Measurements from ENCODE around the gene LURAP1L. TPM values are rescaled to one million over a fixed set of nuclear protein-coding genes. Genes with fewer than 3 reads are reported as not detected.

LURAP1L gene, protein sequence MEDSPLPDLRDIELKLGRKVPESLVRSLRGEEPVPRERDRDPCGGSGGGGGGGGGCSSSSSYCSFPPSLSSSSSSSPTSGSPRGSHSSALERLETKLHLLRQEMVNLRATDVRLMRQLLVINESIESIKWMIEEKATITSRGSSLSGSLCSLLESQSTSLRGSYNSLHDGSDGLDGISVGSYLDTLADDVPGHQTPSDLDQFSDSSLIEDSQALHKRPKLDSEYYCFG
- 0.10 TPM for total RNA-seq

DNA sequence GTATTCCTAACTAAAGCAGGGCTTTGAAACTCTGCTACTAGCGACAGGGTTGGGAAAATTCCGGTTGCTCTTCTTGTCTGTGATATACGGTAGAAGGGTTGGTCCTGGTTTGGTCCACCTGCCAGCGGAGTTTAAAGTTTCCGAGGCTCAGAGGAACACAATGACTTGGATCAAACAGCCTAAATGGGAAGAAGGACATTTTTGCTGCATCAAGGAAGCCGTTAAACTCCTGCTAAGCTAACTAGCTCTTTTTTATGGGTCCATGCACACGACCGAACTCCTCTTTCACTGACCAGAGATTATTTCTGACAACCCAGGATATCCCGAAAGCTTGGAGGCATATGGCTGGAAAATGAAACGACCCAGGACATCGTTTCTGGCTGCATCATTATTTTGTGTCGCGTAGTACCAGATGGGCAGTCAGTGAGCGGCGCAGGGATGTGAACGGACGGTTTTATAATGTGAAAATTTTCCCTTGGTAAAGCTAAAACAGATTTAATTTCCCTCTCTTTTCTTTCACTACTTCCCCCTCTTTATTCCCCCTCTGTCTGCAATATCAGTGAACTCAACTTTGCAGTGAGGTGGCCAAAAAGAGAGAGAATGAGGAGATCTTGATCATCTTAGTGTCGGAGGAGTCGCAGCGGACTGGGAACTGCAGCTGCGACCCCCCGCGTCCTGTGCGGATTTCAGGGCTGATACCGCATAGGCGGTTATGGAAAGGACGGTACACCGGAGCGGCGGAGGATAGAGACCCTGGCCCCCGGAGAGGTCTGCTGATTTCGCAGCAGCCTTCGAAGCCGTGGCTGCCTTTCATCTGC is at the start of gene LURAP1L:
TSS of gene LURAP1L (plus strand) at position 160 of the 818 bp plus-strand sequence. CDS start 696 bp downstream, outside the sequence.
- H3K9me3 ChIP-seq (ENCODE audit: low read depth, low read length), result no peaks in the 10 kb centered on the region
- peaks cover 32% of the 10 kb centered on the region for H3K27me3 ChIP-seq (ENCODE audit: insufficient read depth, low read length)
- H3K4me3 ChIP-seq (ENCODE audit: low read length), result no peak within 1 kb of the TSS
- H3K4me1 ChIP-seq (ENCODE audit: insufficient read depth, low read length), result no peaks in the 10 kb centered on the region

DNA sequence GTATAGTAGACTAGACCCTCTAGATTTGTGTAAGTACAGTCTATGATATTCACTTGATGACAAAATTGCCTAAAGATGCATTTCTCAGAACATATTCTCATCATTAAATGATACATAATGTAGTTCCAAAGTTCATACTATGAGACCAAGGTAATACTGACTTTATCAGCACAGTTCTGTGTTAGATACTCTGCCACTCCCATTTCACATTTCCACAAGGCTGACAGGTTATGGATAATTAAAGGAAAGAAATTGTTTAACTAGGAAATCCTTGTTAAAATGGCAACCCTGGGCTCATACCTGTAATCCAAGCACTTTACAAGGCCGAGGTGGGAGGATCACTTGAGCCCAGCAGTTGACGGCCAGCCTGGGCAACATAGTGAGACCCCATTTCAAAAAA is 48.0 kb upstream of the LURAP1L start:
- Histone ChIP-seq H3K9me3 (ENCODE audit: low read depth, low read length) (no peaks in the 10 kb centered on the region), H3K4me1 (ENCODE audit: insufficient read depth, low read length) (no peaks in the 10 kb centered on the region)

DNA sequence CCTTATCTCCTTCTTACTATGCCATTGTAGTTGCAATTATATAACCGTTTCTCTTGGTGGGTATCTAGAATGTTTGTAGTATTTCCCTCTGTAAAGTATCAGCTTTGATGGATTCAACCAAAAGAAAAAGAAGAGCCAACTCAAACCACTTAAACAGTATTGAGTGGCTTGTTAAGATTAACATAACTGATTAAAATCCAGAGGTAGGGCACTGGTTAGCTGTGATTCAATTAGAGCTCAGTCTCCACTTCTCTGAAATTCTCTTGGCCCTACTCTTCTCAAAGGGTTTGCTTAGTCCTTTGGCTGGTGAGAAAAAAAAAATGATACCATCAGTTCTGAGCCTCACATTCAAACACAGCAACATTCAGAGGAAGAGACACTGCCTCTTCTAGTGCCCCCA is 44.6 kb upstream of the LURAP1L start:
- Histone ChIP-seq H3K9me3 (ENCODE audit: low read depth, low read length) (no peaks in the 10 kb centered on the region), H3K4me3 (ENCODE audit: low read length) (no peak overlapping the region), H3K27me3 (ENCODE audit: insufficient read depth, low read length) (no peaks in the 10 kb centered on the region), H3K4me1 (ENCODE audit: insufficient read depth, low read length) (no peaks in the 10 kb centered on the region)

More for the DNA sequence above, 48.0 kb upstream of the LURAP1L start:
- Histone ChIP-seq H3K4me3 (ENCODE audit: low read length) (no peak overlapping the region), H3K27me3 (ENCODE audit: insufficient read depth, low read length) (no peaks in the 10 kb centered on the region)

DNA sequence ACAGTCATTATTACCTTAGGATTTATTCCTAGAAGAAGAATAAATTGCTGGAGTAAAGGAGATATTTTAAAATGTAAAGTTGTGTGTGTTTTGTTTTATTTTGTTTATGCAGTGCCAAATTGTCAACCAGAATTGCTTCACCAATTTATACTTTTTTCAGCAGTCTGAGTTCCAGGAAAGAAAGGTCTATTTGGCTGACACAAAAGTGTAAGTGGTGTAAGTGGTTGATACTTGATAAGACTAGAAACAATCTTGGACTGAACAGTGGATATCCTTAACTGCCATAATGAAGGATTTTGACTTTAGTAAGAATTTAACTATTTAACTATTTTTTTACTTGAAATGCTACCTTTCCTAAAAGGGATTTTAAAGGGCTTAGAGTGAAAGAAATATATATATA is 43.9 kb upstream of the LURAP1L start:
- no peak overlapping the region for H3K4me3 ChIP-seq (ENCODE audit: low read length)
- no peaks in the 10 kb centered on the region for H3K27me3 ChIP-seq (ENCODE audit: insufficient read depth, low read length)
- no peaks in the 10 kb centered on the region for H3K9me3 ChIP-seq (ENCODE audit: low read depth, low read length)
- H3K4me1 ChIP-seq (ENCODE audit: insufficient read depth, low read length), result no peaks in the 10 kb centered on the region

DNA sequence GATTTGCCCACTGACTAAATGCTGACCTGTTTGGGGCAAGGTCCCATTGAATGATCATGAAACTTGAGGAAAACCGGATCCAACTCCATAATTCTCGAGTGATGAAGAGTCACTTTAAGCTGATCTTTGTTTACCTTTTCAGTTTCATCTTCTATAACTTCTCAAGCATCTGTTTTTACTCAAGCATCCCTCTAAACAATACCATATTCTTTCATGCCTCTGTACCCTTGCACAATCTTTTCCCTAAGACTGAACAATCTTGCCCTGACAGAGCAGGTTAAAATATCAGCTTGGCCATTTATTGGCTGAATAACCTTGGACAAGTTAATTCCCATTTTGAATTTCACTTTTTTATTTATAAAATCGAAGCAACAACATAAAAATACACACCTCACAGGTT is 41.8 kb upstream of the LURAP1L start:
- Histone ChIP-seq H3K9me3 (ENCODE audit: low read depth, low read length) (no peaks in the 10 kb centered on the region), H3K4me3 (ENCODE audit: low read length) (no peak overlapping the region), H3K4me1 (ENCODE audit: insufficient read depth, low read length) (no peaks in the 10 kb centered on the region), H3K27me3 (ENCODE audit: insufficient read depth, low read length) (no peaks in the 10 kb centered on the region)

DNA sequence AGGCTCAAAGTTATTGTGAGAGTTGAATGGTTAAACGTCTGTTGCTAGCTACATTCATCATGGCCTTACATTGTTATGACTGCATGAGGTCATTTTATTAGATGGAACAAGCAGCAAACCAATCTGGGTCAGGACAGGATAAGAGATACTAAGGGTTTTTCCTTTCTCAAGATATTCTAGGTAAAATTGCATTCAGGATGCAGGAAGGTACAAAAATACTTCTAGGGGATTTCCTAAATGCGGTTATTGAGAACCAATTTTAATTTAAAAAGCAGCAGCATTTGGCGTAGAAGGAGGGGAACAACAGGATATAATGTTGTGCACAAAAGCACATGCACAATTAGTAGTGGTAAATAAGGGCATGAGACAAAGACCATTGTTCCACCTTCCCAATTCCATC is 39.2 kb upstream of the LURAP1L start:
- Histone ChIP-seq H3K27me3 (ENCODE audit: insufficient read depth, low read length) (no peaks in the 10 kb centered on the region), H3K9me3 (ENCODE audit: low read depth, low read length) (no peaks in the 10 kb centered on the region), H3K4me3 (ENCODE audit: low read length) (no peak overlapping the region), H3K4me1 (ENCODE audit: insufficient read depth, low read length) (no peaks in the 10 kb centered on the region)

DNA sequence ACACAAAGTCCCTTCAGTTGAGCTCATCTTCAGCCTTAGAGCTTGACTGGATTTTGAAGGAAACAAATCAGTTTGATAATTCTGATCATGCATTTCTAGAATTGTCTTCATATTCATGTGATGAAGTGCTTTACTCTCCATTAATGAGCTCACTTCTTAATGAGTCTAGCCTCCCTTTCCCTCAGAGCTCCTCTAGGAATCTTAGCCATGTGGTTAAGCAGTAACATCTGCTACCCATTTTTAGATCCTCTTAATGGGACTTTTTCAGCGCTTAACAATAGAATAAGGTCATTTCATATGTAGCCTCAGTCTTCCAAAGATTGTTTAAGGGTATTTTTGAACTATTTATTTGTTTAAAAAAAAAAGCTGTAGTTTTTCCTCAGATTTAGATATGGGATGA is 36.9 kb upstream of the LURAP1L start:
- Histone ChIP-seq H3K4me3 (ENCODE audit: low read length) (no peak overlapping the region), H3K4me1 (ENCODE audit: insufficient read depth, low read length) (no peaks in the 10 kb centered on the region), H3K9me3 (ENCODE audit: low read depth, low read length) (no peaks in the 10 kb centered on the region), H3K27me3 (ENCODE audit: insufficient read depth, low read length) (no peaks in the 10 kb centered on the region)

DNA sequence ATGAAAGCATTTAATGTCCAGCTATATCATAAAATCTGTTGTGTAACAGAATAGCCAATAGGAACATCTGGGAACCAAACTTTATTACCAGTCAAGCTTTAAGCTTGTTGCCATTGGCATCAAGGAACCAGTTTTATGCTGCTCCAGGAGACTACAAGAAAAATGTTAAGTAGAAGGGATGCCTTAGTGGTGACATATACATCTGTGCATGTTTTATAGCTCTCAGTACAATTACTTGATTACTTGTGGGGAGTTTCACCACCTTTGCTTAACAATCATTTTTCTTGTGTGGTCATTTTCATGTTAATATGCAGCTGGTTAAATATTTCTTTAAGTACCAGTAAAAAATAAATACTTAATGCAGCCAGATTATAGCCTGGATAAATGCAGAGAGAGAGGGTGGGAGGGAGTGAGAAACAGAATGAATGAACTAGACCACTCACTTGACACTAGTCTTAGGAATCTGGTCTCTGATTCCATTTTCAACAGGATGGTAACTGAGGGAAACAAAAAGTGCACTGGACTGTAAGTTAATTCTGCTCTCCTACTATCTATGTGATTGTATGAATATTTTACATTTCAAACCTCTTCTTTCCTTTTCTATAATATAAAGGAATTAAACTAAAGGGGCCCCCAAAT is 35.7 kb upstream of the LURAP1L start:
- Histone ChIP-seq H3K4me3 (ENCODE audit: low read length) (no peak overlapping the region), H3K27me3 (ENCODE audit: insufficient read depth, low read length) (no peaks in the 10 kb centered on the region), H3K4me1 (ENCODE audit: insufficient read depth, low read length) (no peaks in the 10 kb centered on the region), H3K9me3 (ENCODE audit: low read depth, low read length) (no peaks in the 10 kb centered on the region)

DNA sequence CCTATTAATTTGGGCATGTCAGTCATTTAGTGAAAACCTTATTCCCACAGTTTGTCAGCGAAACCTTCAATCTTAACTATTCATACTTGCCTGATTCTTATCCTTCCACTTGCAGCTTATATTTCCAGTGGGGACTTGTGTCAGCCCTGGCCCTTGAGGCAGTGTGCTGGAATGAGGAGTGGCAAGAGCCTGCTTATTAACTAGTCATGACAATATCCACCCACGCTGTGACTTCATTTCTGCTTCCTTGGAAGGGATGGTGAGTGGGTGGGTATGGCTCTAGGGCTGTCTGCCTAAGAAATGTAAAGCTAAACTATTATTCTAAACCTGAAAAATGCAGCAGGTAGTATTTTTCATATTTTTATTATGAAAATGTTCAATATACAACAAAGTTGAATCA is 34.0 kb upstream of the LURAP1L start:
- H3K9me3 ChIP-seq (ENCODE audit: low read depth, low read length), result no peaks in the 10 kb centered on the region
- H3K4me1 ChIP-seq (ENCODE audit: insufficient read depth, low read length), result no peaks in the 10 kb centered on the region
- no peak overlapping the region for H3K4me3 ChIP-seq (ENCODE audit: low read length)
- no peaks in the 10 kb centered on the region for H3K27me3 ChIP-seq (ENCODE audit: insufficient read depth, low read length)

DNA sequence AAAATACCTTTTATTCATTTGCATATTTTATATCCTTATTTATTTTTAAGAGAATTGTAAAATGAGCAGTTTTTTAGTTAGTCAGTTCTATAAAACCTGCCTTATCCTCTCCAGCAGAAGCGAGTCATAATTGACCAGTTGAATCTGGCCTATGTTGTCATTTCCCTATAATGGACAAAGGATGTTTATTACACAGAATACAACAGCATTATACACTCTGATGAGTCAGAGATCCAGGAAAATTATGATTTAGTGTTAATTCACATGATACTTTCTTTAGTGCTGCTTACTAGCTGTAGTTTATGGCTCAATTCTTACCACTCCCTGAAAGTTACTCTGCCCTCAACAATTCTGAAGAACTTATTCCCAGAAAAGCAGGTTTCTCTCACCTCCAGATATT is 26.8 kb upstream of the LURAP1L start:
- Histone ChIP-seq H3K9me3 (ENCODE audit: low read depth, low read length) (no peaks in the 10 kb centered on the region), H3K4me1 (ENCODE audit: insufficient read depth, low read length) (no peaks in the 10 kb centered on the region), H3K4me3 (ENCODE audit: low read length) (no peak overlapping the region), H3K27me3 (ENCODE audit: insufficient read depth, low read length) (no peaks in the 10 kb centered on the region)

DNA sequence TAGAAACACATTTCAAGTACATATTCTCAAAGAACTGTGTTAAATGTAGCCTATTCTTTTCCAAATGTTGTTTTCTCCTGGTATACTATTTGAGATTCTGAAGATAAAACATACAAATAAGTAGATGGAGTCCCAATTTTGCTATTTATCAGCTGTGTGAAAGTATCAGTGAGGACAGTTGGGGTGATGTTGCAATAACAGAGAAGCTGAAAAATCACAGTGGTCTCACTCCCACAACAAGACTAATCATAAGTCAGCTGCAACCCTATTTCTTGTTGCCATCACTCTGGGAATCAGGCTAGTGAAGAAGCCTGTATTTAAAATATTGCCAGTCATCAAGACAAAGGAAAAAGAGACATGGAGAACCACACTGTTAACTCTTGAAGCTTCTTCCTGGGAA is 25.9 kb upstream of the LURAP1L start:
- Histone ChIP-seq H3K27me3 (ENCODE audit: insufficient read depth, low read length) (no peaks in the 10 kb centered on the region), H3K4me3 (ENCODE audit: low read length) (no peak overlapping the region), H3K9me3 (ENCODE audit: low read depth, low read length) (no peaks in the 10 kb centered on the region), H3K4me1 (ENCODE audit: insufficient read depth, low read length) (no peaks in the 10 kb centered on the region)

DNA sequence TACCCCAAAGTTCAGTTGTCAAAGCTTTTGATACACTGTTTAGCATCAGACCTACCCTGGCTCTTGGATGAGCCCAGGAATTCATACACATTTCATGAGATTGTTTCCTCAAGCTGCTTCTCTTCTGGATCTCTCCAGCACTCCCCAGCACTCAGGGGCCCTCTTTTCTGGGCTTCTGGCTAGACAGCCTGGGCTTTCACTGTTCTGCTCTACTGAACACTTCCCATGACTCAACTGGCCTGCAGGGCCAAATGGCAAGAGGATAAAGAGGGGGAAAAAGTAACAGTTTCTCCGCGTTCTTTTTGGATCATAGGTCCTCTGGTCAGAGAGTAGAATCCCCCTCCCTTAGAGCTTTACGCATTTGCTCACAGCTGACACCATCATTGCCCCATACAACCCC is 20.9 kb upstream of the LURAP1L start:
- Histone ChIP-seq H3K27me3 (ENCODE audit: insufficient read depth, low read length) (no peaks in the 10 kb centered on the region), H3K4me3 (ENCODE audit: low read length) (no peak overlapping the region), H3K4me1 (ENCODE audit: insufficient read depth, low read length) (no peaks in the 10 kb centered on the region), H3K9me3 (ENCODE audit: low read depth, low read length) (no peaks in the 10 kb centered on the region)

DNA sequence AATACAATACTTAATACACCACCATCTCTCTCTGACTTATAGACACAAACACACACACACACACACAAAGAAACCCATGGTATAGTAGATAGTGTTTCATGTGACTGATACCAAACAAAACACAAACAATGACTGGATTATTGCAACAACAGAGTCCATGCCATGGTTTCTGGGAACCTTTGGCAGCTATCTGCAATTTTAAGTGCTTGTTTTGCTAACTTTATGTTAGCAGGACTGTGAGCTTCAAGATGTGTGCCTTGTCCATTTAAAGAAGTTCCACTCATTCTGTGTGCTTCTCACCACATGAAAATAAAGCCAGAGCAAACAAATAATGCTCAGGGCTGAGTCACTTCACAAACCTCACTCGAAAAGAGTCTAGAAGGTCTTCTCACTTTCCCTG is 15.1 kb upstream of the LURAP1L start:
- H3K27me3 ChIP-seq (ENCODE audit: insufficient read depth, low read length), result no peaks in the 10 kb centered on the region
- no peaks in the 10 kb centered on the region for H3K4me1 ChIP-seq (ENCODE audit: insufficient read depth, low read length)
- no peak overlapping the region for H3K4me3 ChIP-seq (ENCODE audit: low read length)
- no peaks in the 10 kb centered on the region for H3K9me3 ChIP-seq (ENCODE audit: low read depth, low read length)

DNA sequence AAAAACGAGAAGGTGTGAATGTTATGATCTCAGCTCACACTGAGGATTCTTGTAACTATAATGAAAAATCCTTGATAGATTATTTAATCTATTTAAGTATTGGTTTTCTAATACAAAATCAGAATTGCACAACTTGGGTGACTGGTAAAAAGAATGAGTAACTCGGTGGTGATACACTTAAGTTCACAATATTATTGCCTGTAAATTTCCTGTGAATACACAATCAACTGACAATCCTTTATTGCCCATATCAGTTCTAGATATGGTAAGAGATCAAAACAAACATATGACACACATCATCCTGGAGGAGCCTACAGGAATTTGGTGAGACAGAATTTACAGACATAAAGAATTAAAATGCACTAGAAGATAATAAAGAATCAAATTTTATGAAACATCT is 14.1 kb upstream of the LURAP1L start:
- Histone ChIP-seq H3K4me1 (ENCODE audit: insufficient read depth, low read length) (no peaks in the 10 kb centered on the region), H3K27me3 (ENCODE audit: insufficient read depth, low read length) (no peaks in the 10 kb centered on the region), H3K4me3 (ENCODE audit: low read length) (no peak overlapping the region), H3K9me3 (ENCODE audit: low read depth, low read length) (no peaks in the 10 kb centered on the region)

DNA sequence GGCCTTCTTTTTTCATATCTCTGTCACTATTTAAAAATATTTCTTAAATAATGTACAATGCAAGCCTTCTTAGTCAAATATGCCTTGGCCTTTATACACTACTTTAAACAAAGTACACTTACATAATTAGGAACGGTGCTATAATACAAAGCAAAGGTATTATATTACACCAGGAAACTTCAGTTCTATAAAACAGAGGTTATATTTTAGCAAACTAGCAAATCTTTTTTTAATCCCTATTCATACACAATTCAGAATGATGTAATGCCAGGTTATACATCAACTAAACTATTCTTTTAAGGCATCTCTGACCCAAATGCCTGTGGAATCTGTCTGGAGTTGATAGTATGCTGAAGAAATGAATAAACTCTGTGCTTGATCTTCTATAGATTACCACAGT is 10.7 kb upstream of the LURAP1L start:
- Histone ChIP-seq H3K9me3 (ENCODE audit: low read depth, low read length) (no peaks in the 10 kb centered on the region), H3K27me3 (ENCODE audit: insufficient read depth, low read length) (no peaks in the 10 kb centered on the region), H3K4me1 (ENCODE audit: insufficient read depth, low read length) (no peaks in the 10 kb centered on the region), H3K4me3 (ENCODE audit: low read length) (no peak overlapping the region)
